Panc1 (cell line): ENCODE data around the gene KAT6B. TPM values are rescaled to one million over a fixed set of nuclear protein-coding genes. Genes with fewer than 3 reads are reported as not detected.

Source experiments
- ATAC-seq: fragments of 200-7000 bp; cut with Tn5 transposase; 2 replicates; pipeline ENCODE4 v1.9.1; 2020; ENCODE audit warnings: mild to moderate bottlenecking, moderate library complexity
- BruUV-seq: library from RNA; stranded (reverse); fragments of 400-500 nt; replicated peaks from 2 replicates; lab custom pipeline; 2021; lab: Mats Ljungman, UMichigan
- CTCF ChIA-PET: fragments of 300-600 bp; sonication (Branson Sonifier 250); formaldehyde crosslinking; loops from one replicate; lab custom pipeline; 2022; ENCODE audit warnings: antibody characterized with exemption; lab: Charles Lee
- POLR2A ChIA-PET: fragments of 300-600 bp; sonication (Branson Sonifier 250); formaldehyde crosslinking; loops from one replicate; lab custom pipeline; 2022; ENCODE audit warnings: antibody characterized with exemption; lab: Charles Lee
- DNase-seq: peaks from one replicate; pipeline ENCODE4 v3.0.0-alpha.2; 2010; ENCODE audit warnings: low read depth, low spot score
- H3K27ac ChIP-seq: 2 replicates; pipeline ENCODE4 v1.5.1; 2011; ENCODE audit warnings: mild to moderate bottlenecking, low read length, inconsistent platforms
- H3K27me3 ChIP-seq: fragments of 200-500 bp; sonication (Bioruptor generic); 2 replicates; pipeline ENCODE4 v1.6.0; 2014; ENCODE audit warnings: low read length, inconsistent platforms; ENCODE audit not compliant: control insufficient read depth, insufficient read depth
- H3K36me3 ChIP-seq: fragments of 200-500 bp; sonication (Bioruptor generic); 2 replicates; pipeline ENCODE4 v1.5.1; 2014; ENCODE audit warnings: inconsistent platforms, mild to moderate bottlenecking, low read length, moderate library complexity; ENCODE audit not compliant: control insufficient read depth, insufficient read depth
- H3K4me1 ChIP-seq: 2 replicates; pipeline ENCODE4 v1.5.1; 2011; ENCODE audit warnings: inconsistent platforms, mild to moderate bottlenecking, low read length, moderate library complexity; ENCODE audit not compliant: control insufficient read depth, insufficient read depth
- H3K4me3 ChIP-seq, 2 experiments: 2 replicates each; pipeline ENCODE4 v1.5.1; 2011 to 2012; ENCODE audit warnings: low read depth in 2 of 2, low read length in 2 of 2, mild to moderate bottlenecking in 2 of 2, inconsistent platforms in 1 of 2, moderate library complexity in 1 of 2
- H3K9me3 ChIP-seq: fragments of 200-500 bp; sonication (Bioruptor generic); 2 replicates; pipeline ENCODE4 v1.5.1; 2014; ENCODE audit warnings: low read depth, mild to moderate bottlenecking, inconsistent platforms, low read length, moderate library complexity; ENCODE audit not compliant: control insufficient read depth, insufficient read depth
- POLR2AphosphoS5 ChIP-seq: IDR thresholded peaks from 2 replicates; pipeline ENCODE4 v1.6.1; 2012; ENCODE audit warnings: mild to moderate bottlenecking, low read depth, low read length, moderate library complexity
- SIN3A ChIP-seq: IDR thresholded peaks from 2 replicates; pipeline ENCODE4 v1.6.1; 2012; ENCODE audit warnings: low read depth, mild to moderate bottlenecking, low read length, moderate library complexity, borderline replicate concordance; ENCODE audit not compliant: insufficient read depth
- TCF7L2 ChIP-seq: IDR thresholded peaks from 2 replicates; pipeline ENCODE4 v1.6.1; 2011; ENCODE audit warnings: mild to moderate bottlenecking, low read depth, low read length, inconsistent platforms
- in situ Hi-C: cut with HindIII; loops from 2 replicates; pipeline ENCODE4 v1.10.0; 2016; ENCODE audit warnings: low sequenced_read_pairs, low pct_unique_long_range_greater_than_20kb
- intact Hi-C: fragments of 100-400 bp; cut with micrococcal nuclease; formaldehyde crosslinking; loops from one replicate; pipeline ENCODE4 v1.10.0; 2022; ENCODE audit not compliant: unreplicated experiment
- total RNA-seq: library from RNA; stranded (reverse); gene quantifications from one replicate; pipeline ENCODE4 v1.2.1, GENCODE V29; 2021; ENCODE audit not compliant: unreplicated experiment
- TF ChIP-seq, protein P1 (sequence below): fragments of 450-650 bp; IDR thresholded peaks from 2 replicates; pipeline ENCODE4 v1.5.1; 2017; ENCODE audit warnings: mild to moderate bottlenecking
- TF ChIP-seq, protein P2 (sequence below), 2 experiments: IDR thresholded peaks; 2 replicates each; pipeline ENCODE4 v1.6.1; 2011 to 2012; ENCODE audit warnings: low read depth in 2 of 2, control low read depth in 1 of 2, low read length in 1 of 2, mild to moderate bottlenecking in 1 of 2, moderate library complexity in 1 of 2; ENCODE audit not compliant: insufficient read depth in 1 of 2

KAT6B gene
- total RNA-seq, 1 experiment from 2014 or later: 31.1 TPM

DNA sequence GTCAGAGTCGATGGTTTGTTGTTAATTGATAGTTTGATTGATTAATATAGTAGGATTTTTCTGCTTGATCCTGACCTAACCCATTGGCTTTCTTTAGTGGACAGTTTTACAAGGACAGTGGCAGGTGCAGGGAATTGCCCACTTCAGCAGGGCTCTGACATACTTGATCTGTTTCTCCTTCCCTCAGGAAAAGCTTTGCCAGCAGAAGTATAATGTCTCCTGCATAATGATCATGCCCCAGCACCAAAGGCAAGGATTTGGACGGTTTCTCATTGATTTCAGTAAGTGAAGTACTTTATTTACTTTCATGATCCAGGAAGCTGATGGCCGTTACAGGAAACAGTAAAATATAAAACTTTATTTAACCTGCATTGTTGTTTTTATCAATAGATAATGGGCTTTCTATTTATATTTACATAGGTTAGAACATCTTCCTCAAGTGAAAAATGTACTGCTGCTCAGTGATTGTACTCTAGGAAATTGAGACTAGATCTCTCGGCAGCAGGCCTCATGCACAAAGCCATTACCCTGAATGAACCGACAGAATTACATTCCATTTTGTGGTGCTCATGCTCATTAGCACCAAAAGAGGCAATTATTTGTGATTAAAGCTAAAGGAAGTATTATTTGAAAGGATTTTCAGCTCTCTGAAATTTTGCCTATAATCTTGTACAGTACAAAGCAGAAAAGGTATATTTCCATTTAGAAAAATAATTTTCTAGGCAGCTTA is 162.6 kb downstream of the KAT6B start:
- CTCF ChIA-PET: no interaction called here
- H3K36me3 ChIP-seq: no peaks in the 10 kb centered on the region

DNA sequence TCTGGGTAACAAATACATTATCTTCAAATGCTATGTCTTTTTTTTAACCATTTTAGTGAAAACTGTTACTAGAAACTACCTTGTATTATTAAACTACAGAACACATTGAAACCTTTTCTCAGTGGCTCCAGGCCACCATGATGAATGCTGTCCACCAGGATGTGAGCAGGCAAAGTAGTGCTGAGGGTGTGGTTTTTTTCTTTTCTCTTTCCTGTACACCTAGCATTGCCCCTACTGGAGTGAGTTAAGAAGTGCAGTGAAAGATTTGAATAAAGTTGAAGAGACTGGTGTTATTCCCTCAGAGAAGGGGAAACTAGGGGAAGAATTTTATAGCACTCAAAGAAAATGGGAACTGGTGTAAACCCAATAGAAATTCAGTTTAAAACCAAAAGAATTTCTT is 165.0 kb downstream of the KAT6B start:
- TF ChIP-seq, protein P1, sequence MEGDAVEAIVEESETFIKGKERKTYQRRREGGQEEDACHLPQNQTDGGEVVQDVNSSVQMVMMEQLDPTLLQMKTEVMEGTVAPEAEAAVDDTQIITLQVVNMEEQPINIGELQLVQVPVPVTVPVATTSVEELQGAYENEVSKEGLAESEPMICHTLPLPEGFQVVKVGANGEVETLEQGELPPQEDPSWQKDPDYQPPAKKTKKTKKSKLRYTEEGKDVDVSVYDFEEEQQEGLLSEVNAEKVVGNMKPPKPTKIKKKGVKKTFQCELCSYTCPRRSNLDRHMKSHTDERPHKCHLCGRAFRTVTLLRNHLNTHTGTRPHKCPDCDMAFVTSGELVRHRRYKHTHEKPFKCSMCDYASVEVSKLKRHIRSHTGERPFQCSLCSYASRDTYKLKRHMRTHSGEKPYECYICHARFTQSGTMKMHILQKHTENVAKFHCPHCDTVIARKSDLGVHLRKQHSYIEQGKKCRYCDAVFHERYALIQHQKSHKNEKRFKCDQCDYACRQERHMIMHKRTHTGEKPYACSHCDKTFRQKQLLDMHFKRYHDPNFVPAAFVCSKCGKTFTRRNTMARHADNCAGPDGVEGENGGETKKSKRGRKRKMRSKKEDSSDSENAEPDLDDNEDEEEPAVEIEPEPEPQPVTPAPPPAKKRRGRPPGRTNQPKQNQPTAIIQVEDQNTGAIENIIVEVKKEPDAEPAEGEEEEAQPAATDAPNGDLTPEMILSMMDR: peak; percentile 60
- TF ChIP-seq POLR2AphosphoS5: no peak
- H3K27ac ChIP-seq: no peak overlapping the region
- ChIA-PET CTCF (interaction anchor here (0.6 kb wide), 1 partner anchor 1074 kb away, joined by 3 read pairs; no protein-coding TSS in a partner anchor), POLR2A (no interaction called here)
- no peaks in the 10 kb centered on the region for H3K27me3 ChIP-seq
- in situ Hi-C loops: no loop called here
- H3K4me1 ChIP-seq: no peaks in the 10 kb centered on the region
- H3K9me3 ChIP-seq: no peaks in the 10 kb centered on the region
- intact Hi-C loops: no loop called here
- DNase-seq (peak; percentile 22), ATAC-seq (peak; percentile 80)
- no peak overlapping the region for H3K4me3 ChIP-seq
- BruUV-seq: no TSS peak
- H3K36me3 ChIP-seq: no peaks in the 10 kb centered on the region

More for the DNA sequence above, 162.6 kb downstream of the KAT6B start:
- H3K27me3 ChIP-seq: no peaks in the 10 kb centered on the region
- no peaks in the 10 kb centered on the region for H3K4me1 ChIP-seq
- intact Hi-C loops: no loop called here
- no peak for ATAC-seq
- DNase-seq: no peak
- no peak overlapping the region for H3K4me3 ChIP-seq
- TF ChIP-seq, protein P1: no peak
- TF ChIP-seq, protein P2, sequence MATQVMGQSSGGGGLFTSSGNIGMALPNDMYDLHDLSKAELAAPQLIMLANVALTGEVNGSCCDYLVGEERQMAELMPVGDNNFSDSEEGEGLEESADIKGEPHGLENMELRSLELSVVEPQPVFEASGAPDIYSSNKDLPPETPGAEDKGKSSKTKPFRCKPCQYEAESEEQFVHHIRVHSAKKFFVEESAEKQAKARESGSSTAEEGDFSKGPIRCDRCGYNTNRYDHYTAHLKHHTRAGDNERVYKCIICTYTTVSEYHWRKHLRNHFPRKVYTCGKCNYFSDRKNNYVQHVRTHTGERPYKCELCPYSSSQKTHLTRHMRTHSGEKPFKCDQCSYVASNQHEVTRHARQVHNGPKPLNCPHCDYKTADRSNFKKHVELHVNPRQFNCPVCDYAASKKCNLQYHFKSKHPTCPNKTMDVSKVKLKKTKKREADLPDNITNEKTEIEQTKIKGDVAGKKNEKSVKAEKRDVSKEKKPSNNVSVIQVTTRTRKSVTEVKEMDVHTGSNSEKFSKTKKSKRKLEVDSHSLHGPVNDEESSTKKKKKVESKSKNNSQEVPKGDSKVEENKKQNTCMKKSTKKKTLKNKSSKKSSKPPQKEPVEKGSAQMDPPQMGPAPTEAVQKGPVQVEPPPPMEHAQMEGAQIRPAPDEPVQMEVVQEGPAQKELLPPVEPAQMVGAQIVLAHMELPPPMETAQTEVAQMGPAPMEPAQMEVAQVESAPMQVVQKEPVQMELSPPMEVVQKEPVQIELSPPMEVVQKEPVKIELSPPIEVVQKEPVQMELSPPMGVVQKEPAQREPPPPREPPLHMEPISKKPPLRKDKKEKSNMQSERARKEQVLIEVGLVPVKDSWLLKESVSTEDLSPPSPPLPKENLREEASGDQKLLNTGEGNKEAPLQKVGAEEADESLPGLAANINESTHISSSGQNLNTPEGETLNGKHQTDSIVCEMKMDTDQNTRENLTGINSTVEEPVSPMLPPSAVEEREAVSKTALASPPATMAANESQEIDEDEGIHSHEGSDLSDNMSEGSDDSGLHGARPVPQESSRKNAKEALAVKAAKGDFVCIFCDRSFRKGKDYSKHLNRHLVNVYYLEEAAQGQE (IDR thresholded peaks at IDR 0.05; ENCODE audit: insufficient read depth in 1 of 2, low read depth in 2 of 2, low read length in 1 of 2): no peak
- no peak for TF ChIP-seq SIN3A
- no peak for TF ChIP-seq POLR2AphosphoS5
- TF ChIP-seq TCF7L2: no peak
- in situ Hi-C loops: no loop called here
- POLR2A ChIA-PET: no interaction called here
- H3K9me3 ChIP-seq: no peaks in the 10 kb centered on the region
- no peak overlapping the region for H3K27ac ChIP-seq
- no TSS peak for BruUV-seq
